ENCODE data around the gene TOMM40L.

Gene TOMM40L

DNA sequence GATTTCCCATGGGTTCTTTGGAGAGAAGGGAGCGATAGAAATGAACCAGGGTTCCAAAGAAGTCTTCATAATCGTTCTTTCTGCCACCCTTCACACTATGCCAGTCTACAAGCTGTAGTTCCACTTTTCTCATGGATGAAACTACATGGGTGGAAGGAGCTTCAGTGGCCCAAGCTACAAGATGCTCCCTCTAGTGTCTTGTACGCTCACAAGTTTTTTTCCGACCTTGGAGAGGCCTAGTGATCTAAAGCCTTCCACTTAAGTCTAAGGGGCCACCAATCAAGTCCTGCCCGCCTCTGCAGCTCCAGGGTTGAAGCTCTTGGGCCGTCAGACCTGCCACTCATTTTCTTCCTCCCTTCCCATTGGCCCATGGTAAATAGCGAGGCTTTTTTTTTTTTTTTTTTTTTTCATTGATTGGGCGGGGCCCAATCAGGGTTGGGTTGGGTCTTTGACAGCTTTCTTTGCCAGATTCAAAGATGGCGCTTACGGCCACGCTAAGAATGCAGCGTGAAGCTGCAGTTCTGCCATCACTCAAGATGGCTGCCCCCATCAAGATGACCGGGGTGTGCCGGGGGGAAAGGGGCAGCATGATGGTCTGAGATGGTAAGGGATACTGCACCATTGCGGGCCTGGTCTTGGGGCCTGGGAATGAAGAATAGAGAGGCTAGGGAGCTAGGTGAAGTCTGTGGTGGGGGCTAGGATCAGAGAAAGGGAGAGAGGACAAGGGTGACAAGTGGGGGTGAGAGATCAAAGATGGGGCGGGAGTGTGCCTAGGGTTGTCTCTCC is at the start of gene TOMM40L:
TSS of gene TOMM40L (plus strand) at position 527 of the 786 bp plus-strand sequence. CDS start 430 bp downstream, outside the sequence.
- in situ Hi-C loops (cut with HindIII; ENCODE audit: low sequenced_read_pairs) = no loop called here
- H3K4me3 ChIP-seq (ENCODE audit: low read depth, low read length) = peak within 1 kb of the TSS; percentile 88
- TF ChIP-seq, protein P1, sequence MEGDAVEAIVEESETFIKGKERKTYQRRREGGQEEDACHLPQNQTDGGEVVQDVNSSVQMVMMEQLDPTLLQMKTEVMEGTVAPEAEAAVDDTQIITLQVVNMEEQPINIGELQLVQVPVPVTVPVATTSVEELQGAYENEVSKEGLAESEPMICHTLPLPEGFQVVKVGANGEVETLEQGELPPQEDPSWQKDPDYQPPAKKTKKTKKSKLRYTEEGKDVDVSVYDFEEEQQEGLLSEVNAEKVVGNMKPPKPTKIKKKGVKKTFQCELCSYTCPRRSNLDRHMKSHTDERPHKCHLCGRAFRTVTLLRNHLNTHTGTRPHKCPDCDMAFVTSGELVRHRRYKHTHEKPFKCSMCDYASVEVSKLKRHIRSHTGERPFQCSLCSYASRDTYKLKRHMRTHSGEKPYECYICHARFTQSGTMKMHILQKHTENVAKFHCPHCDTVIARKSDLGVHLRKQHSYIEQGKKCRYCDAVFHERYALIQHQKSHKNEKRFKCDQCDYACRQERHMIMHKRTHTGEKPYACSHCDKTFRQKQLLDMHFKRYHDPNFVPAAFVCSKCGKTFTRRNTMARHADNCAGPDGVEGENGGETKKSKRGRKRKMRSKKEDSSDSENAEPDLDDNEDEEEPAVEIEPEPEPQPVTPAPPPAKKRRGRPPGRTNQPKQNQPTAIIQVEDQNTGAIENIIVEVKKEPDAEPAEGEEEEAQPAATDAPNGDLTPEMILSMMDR (IDR thresholded peaks at IDR 0.05; ENCODE audit: low read depth, low read length, missing control alignments) = peak; percentile 70
- DNase-seq (ENCODE audit: low read depth) = peak; percentile 98

DNA sequence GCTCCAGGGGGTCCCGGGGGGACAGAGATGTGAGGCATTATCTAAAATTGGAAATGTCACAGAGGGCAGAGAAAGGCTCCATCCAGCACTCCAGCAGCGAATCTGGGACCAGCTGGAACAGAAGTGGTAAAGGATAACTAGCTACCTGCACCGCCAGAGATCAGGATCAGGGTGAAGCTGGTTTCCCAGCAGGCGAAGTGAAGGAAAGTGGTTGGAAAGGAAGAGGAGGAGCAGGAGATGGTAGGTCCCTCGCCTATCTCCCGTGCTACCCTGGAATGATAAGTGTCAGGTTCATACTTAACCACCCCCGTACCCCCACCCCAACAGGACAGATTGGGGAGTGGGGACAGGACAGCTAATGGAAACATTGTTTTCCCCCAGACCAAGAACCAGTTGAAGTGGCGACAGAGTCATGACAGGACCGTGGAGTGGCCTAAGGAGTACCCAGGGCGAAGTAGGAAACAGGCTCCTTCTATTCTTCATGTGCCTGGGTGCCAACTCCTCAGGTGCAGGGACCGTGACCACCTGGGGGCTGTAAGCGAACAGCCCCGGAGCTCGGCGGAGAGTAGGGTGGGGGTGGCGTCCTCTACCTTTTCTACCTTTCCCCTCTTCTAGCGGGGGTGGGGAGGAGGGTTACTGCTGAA is 49.3 kb upstream of the TOMM40L start:
- peak overlapping the region; percentile 96 for H3K4me3 ChIP-seq (ENCODE audit: low read depth, low read length)
- TF ChIP-seq, protein P1 (IDR thresholded peaks at IDR 0.05; ENCODE audit: low read depth, low read length, missing control alignments) = no peak
- in situ Hi-C loops (cut with HindIII; ENCODE audit: low sequenced_read_pairs) = no loop called here
- no peak for DNase-seq (ENCODE audit: low read depth)

DNA sequence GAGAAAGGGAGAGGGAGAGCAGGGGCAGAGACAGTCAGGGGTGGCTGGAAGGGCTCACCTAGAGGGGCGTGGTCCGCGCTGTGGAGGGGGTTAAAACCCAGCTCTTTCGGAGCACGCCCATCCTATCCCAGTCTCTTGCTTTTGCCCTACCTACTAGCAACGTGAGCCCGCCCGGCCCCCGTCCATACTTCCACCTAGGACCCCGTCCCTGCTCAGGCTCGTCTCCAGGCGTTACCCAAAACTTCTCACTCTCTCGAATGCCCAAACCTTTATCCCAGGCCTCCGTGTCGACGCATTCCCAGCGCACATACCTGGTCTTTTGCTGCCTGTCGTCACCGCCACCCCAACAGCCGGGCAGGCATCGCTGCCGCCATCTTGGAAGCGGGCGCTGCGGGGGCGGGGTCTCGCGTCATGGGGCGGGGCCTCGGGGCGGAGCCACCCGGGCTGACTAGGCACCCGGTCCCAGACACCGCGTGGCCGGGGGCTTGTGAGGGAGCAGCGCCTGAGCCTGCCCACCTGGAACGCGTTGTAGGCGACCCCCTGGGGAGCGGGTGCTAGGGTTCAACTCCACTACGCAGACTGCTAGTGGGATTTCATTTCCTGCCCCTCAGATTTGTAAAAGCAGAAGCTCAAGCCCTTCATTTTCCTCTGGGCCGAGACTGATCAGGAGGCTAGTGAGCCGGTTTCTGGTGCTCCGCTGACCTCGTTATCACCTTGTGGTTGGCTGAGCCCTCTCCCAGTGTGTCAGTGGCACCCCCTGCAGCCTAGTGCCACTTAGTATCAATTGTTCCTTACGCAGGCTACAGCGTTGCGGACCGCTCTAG is 48.5 kb upstream of the TOMM40L start, which contains the start of gene B4GALT3:
TSS of gene B4GALT3 (minus strand) at position 396 of the 824 bp plus-strand sequence. CDS start 1,447 bp downstream, outside the sequence.
- DNase-seq (ENCODE audit: low read depth) = no peak
- in situ Hi-C loops (cut with HindIII; ENCODE audit: low sequenced_read_pairs) = no loop called here

DNA sequence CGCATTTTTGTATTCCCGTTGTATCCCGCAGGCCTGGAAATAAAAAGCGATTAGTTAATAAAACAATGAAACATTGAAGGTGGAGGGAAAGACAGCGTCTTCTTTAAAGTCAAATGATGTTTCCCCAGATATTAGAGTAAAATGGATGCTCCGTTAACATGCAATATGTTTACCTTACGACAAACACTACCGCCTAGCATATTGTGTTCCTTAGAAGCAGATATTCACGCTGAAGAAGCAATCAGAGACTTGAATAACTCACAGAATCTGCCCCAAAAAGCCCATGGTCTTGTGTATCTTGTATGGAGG is 48.0 kb upstream of the TOMM40L start:
- TF ChIP-seq, protein P1 (IDR thresholded peaks at IDR 0.05; ENCODE audit: low read depth, low read length, missing control alignments) = no peak
- DNase-seq (ENCODE audit: low read depth) = no peak
- peak overlapping the region; percentile 96 for H3K4me3 ChIP-seq (ENCODE audit: low read depth, low read length)
- in situ Hi-C loops (cut with HindIII; ENCODE audit: low sequenced_read_pairs) = no loop called here

More for the DNA sequence above, 48.5 kb upstream of the TOMM40L start, which contains the start of gene B4GALT3:
- peak within 1 kb of the TSS; percentile 96 for H3K4me3 ChIP-seq (ENCODE audit: low read depth, low read length)
- TF ChIP-seq, protein P1 (IDR thresholded peaks at IDR 0.05; ENCODE audit: low read depth, low read length, missing control alignments) = no peak

DNA sequence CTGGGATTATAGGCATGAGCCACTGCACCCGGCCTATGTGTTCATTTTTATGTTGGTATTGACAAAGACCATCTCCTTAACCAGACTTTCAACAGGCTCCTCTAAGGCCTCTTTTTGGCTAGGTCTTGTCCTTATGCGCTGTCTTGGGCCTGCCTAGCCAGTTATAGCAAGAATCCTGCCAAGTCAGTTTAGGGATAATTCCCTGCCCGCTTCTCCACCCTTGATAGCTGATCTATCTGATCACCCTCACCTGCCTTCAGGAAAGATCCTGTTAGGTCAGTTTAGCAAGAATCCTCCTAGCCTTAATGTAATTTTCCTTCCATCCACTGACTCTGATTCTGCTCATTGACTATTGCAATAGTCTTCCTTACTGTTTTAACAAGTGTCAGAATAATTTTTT is 46.2 kb upstream of the TOMM40L start:
- no peak for DNase-seq (ENCODE audit: low read depth)
- no peak overlapping the region for H3K4me3 ChIP-seq (ENCODE audit: low read depth, low read length)
- in situ Hi-C loops (cut with HindIII; ENCODE audit: low sequenced_read_pairs) = no loop called here
- TF ChIP-seq, protein P1 (IDR thresholded peaks at IDR 0.05; ENCODE audit: low read depth, low read length, missing control alignments) = no peak

DNA sequence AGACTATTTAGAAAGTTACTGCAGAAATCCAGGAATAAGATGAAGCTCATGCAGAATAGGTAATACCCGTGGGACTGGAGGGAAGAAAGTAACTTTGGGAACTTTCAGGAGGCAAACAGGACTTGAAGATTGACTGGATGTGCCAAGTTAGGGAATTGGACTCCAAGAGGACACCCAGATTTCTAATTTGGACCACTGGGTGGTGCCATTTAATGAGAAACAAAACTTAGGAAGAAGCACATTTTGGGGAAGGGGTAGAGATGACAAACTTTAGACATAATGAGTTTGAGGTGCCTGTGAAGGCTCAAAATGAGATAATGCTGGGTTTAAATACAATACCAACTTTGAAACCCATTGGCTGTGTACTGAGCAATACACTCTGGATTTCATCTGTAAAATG is 45.2 kb upstream of the TOMM40L start:
- no peak for DNase-seq (ENCODE audit: low read depth)
- TF ChIP-seq, protein P1 (IDR thresholded peaks at IDR 0.05; ENCODE audit: low read depth, low read length, missing control alignments) = peak; percentile 28
- H3K4me3 ChIP-seq (ENCODE audit: low read depth, low read length) = no peak overlapping the region
- in situ Hi-C loops (cut with HindIII; ENCODE audit: low sequenced_read_pairs) = no loop called here

Data from astrocyte of the cerebellum (primary cell).